Stimulated activated CD4-positive, alpha-beta T cell treated with anti-CD3 and anti-CD28 coated beads, Interleukin-2, amount 100 ng/mL, for 4 hours (primary cell): ENCODE data around the gene DNAH6.

Experiments
- DNase-seq: peaks from one replicate; pipeline ENCODE4 v3.0.0-alpha.2; 2020; ENCODE audit warnings: low read depth

The DNAH6 gene

GRCh38 chr2:84636080-84636971, 120.0 kb downstream of the DNAH6 start:
- DNase-seq, result no peak

DNA sequence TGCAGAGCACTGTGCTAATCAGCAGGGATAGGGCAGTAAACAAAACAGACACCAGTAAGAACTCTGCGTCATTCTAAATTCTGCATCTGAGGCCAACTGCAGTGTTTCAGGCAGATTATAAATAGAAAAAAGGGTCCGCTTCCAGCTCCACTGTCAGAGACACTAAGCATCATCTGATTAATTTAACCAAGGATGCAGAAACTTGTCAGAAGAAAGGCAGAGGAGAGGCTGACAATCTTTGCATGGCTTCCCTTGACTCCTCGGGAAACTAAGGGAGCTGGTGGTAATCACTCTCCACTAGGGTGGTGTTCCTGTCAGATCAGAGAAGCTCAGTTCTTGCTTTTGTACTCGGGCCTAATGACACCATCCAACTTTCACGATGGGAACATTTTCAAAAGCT, 123.5 kb downstream of the DNAH6 start:
- no peak for DNase-seq

GRCh38 chr2:84640411-84640810, 124.1 kb downstream of the DNAH6 start:
- no peak for DNase-seq

DNA sequence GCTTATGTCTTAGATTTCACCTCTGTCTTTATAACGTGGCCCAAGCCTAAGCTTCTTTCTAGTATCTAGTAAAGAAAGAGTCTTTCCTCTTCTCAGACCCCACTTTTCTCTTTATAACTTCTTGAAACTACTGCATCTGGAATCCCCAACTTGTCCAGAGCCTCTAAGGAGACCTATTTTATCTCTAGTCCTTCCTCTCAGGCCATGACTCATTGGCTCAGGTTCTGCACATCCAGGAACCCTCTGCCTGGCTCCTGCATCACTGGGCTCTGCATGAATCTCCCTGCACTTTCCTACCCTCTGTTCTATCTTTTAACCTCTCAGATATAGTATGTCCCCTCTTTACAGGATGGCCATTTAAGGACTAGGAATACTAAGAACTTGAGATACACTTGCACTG, 124.7 kb downstream of the DNAH6 start:
- DNase-seq, result no peak

DNA sequence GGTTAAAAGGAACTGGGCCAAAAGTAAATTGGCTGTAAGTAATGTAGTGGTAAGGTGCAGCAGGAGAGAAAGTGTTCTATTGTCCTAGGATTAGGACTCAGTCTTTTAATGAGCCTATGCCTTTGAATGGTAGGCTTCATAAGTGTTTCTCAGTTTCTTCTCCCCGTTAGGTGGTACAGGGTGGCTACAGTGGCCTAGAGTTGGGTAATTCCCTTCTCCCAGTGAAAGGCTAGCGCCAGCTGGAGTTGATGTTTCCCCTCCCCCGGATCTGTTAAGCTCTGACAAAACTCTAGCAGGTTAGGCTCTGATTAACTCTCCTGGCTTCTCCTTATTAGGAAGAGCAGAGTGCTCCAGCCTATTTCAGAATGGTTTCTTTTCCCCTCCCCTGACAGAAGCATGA, 127.7 kb downstream of the DNAH6 start:
- no peak for DNase-seq

DNA sequence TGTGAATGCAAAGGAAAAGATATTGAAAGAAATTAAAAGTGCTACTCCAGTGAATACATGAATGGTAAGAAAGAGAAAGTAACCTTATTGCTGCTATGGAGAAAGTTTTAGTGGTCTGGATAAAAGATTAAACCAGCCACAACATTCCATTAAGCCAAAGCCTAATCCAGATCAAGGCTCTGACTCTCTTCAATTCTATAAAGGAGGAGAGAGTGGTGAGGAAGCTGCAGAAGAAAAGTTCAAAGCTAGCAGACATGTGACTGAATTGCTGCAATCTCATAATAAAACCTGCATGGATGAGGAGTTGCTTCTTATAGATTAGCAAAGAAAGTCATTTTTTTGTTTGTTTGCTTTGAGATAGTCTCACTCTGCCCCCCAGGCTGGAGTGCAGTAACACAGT, 130.2 kb downstream of the DNAH6 start:
- DNase-seq, result no peak

- no peak for DNase-seq
Measured at GRCh38 chr2:84647267-84647666, 131.0 kb downstream of the DNAH6 start.

GRCh38 chr2:84649058-84649457, 132.8 kb downstream of the DNAH6 start:
- DNase-seq, result no peak

- no peak for DNase-seq
Measured at GRCh38 chr2:84649487-84650142, 133.3 kb downstream of the DNAH6 start.

DNA sequence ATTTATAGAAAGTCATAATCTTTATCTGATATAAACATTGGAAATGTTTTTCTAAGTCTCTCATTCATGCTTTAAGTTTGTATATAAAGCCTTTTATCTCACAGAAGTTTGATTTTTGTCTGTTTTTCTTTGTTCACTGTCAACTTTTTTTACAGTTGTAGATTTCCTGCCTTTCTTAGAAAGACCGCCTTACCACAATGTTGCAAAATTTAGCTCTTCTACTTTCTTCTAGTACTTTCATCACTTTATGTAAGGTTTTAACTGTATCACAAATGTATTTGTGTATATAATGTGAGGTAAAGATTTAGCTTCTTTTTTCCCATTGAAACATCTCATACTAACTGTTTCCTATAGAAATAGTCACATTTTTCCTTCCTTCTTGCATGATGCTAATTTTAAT, 136.1 kb downstream of the DNAH6 start:
- DNase-seq, result no peak

- DNase-seq, result no peak
Measured at GRCh38 chr2:84653302-84653701, 137.0 kb downstream of the DNAH6 start.

- no peak for DNase-seq
Measured at GRCh38 chr2:84654414-84654813, 138.1 kb downstream of the DNAH6 start.

DNA sequence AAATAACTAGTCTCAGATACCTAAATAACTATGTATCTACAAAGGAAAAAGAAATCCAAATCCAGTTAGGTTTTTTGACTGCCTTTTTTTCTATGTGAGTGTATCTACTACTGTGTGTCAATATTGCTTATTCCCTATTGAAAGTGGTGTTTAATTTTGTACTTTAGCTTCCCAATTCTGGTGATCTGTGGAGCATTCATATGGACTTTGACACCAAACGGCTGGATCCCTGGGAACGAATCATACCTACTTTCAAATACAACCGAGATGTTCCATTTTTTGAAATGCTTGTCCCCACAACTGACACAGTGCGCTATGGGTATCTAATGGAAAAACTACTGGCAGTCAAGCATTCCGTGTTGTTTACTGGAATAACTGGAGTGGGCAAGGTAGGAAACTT, 152.8 kb downstream of the DNAH6 start:
- no peak for DNase-seq

DNA sequence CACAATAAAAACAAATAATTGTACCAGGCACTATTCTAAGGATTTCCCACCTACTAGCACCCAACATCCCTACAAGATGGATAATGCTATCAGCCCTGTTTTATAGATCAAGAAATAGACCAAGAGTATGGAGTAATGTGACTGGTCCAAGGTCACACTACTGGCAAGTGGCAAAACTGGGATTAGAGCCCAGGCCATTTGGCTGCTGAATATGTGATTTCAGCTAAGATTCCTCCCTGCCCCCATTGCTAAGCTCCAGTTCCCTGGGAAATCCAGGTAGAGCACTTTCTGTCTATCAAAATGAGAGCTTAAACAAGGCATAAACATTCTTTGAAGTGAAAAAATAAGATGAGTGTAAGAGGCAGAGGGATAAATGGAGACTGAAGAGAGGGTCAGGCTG, 157.8 kb downstream of the DNAH6 start:
- DNase-seq, result no peak

DNA sequence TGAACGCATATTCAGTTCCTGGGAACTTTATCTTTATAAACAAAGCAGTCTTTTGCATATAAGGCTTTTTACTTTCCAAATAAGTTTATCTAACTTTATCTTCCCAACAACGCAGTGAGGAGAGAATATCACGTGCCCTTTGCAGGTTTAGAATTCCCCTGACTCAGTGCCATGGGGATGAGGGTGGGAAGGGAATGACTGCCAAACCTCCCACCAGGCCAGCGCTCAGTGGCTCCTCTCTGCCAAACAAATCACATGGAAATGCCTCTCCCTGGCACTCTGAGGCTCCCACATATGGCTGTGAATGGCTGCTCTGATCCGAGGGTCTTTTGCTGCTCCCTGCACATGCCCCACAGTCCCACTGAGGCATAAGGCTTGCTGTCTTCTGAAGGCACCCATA, 158.3 kb downstream of the DNAH6 start:
- DNase-seq, result no peak

GRCh38 chr2:84676295-84676694, 160.0 kb downstream of the DNAH6 start:
- no peak for DNase-seq

DNA sequence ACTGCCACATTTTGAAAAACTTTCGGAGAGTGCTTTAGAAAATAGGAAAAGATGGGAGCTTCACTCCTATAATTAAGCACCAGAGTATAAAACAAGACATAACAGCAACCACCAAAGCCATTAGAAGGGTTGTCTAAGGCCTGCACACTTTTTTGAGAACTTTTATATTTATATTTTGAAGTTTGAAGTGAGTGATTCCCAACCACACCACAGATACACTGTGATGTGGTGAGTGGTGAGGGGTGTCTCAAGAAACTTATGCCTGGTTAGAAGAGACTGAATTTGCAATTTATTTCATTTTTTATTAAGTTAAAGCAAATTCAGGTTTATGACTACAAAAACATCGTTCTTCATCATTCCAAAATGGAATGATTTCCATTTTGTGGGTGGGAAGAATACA, 161.9 kb downstream of the DNAH6 start:
- DNase-seq, result no peak

DNA sequence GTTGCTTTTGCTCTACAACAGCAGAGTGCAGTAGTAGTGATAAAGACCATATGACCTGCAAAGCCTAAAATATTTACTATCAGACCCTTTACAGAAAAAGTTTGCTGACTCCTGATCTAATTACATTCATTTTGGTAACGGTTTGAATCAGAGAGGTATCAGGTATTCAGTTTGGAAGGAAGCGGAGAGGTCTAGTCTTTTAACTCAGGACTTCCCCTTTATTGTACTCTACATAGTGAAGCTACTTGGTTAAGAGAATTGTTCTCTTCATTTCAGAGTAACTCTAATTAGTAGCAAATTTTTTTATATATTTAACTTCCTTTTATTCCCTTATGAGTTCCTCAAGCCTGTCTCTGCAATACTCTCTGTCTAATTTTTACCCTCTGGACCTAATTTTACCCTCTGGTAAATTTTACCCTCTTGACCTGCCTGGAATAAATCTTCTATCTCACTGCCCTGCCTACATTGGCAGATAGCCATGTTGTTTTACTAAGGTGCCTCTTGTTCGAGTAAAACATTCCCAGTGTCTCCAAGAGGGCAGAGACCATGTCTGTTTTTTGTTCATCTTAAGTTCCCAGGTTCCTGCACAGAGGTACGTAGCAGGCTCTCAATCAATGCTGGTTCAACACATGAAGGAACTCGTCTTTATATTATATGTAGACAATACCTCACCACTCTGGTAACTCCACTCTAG, 170.6 kb downstream of the DNAH6 start:
- no peak for DNase-seq

- no peak for DNase-seq
Measured at GRCh38 chr2:84687498-84688149, 171.3 kb downstream of the DNAH6 start.

- no peak for DNase-seq
Measured at GRCh38 chr2:84690225-84690624, 173.9 kb downstream of the DNAH6 start.

DNA sequence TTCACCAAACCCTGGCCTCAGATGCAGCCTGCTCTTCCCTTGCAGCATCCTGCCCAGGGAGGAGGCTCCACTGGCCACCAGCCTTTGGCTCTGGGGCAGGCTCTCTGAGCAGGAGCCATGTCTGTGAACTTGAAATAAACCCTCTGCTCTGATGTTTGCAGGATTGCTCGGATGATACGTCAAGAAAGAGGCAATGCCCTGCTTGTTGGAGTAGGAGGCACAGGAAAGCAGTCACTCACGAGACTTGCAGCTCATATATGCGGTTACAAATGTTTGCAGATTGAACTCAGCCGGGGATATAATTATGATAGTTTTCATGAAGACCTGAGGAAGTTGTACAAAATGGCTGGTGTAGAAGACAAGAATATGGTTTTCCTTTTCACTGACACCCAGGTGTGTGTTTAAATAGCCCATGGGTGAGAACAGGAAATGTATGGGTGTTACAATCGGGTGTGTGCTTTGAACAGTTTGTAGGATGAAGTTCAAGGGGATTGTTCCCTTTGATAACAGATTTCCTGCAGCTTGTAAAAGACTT, 177.9 kb downstream of the DNAH6 start:
- no peak for DNase-seq

DNA sequence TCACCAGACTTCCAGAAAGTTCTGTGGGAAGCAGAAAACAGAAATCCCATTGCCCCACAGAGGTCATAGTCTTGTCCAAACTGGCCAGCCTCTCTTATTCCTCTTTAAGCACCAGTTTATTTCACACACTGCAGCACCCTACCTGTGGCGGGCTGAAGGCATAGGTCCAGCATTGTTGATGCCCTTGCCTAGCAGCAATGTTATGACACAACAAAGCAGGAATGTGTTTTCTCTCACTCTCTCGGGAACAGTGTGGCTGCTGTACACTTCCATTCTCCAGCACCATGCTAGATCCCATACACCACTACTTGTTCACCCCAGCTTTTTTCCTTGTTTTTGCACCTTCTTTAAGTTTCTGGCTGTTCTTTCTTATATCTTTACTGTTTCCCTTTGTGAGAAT, 181.6 kb downstream of the DNAH6 start:
- no peak for DNase-seq
